ENCODE results near the gene WDR7. TPM values are rescaled to one million over a fixed set of nuclear protein-coding genes. Genes with fewer than 3 reads are reported as not detected.

Gene WDR7
- total and polyA plus RNA-seq, 2 of the 4 experiments (the other 2 are of a cell fraction) = 3.7 to 23.3 TPM

GRCh38 chr18:56899660-56900059 is 248.5 kb downstream of the WDR7 start:
- Histone ChIP-seq H3K9me1 (ENCODE audit: insufficient read depth, low read length) (no peaks in the 10 kb centered on the region), H2BK5ac (ENCODE audit: low read depth, low read length, poor library complexity, severe bottlenecking) (no peak overlapping the region), H3K9me3 (ENCODE audit: control insufficient read depth, insufficient read depth, low read length) (no peaks in the 10 kb centered on the region), H2BK20ac (ENCODE audit: low read depth, low read length) (no peak overlapping the region), H3K14ac (replicated peaks; ENCODE audit: low read depth, low read length) (no peak overlapping the region), H3K56ac (ENCODE audit: extremely low read depth, insufficient read depth, low read length) (no peak overlapping the region), H3K27ac (ENCODE audit: insufficient read depth, low read length) (no peak overlapping the region), H3K79me1 (ENCODE audit: low read depth in 1 of 2, low read length in 2 of 2) (no peaks in the 10 kb centered on the region), H4K5ac (ENCODE audit: low read depth, low read length) (no peak overlapping the region), H4K20me1 (ENCODE audit: insufficient read depth, low read length) (no peaks in the 10 kb centered on the region), H3K4ac (ENCODE audit: low read depth, low read length) (no peak overlapping the region), H2AK9ac (replicated peaks; ENCODE audit: low read depth, low read length, poor library complexity) (no peak overlapping the region), H3K9ac (ENCODE audit: low read depth, low read length) (no peak overlapping the region), H4K8ac (ENCODE audit: low read depth in 2 of 2, low read length in 2 of 2) (no peak overlapping the region), H4K91ac (ENCODE audit: insufficient read depth, low read depth, low read length) (no peak overlapping the region), H3K36me3 (ENCODE audit: control insufficient read depth, insufficient read depth, low read length) (no peaks in the 10 kb centered on the region), H3K23ac (ENCODE audit: low read depth, low read length) (no peak overlapping the region), H2BK120ac (ENCODE audit: low read depth, low read length) (no peak overlapping the region), H2AK5ac (ENCODE audit: low read depth, low read length) (no peak overlapping the region), H3K4me1 (ENCODE audit: control insufficient read depth, insufficient read depth, low read length) (no peaks in the 10 kb centered on the region), H2BK15ac (ENCODE audit: low read depth, low read length) (no peak overlapping the region), H3K4me3 (ENCODE audit: insufficient read depth, low read depth, low read length) (no peak overlapping the region), H2AFZ (replicated peaks; ENCODE audit: low read length, poor library complexity) (no peak overlapping the region), H3K27me3 (ENCODE audit: control insufficient read depth, insufficient read depth, low read length) (no peaks in the 10 kb centered on the region), H3K18ac (ENCODE audit: low read depth, low read length) (no peak overlapping the region), H3K4me2 (ENCODE audit: low read depth, low read length) (no peak overlapping the region)
- TF ChIP-seq MAFK (IDR thresholded peaks at IDR 0.05; ENCODE audit: low read depth, low read length) (peak; percentile 63), MXI1 (IDR thresholded peaks at IDR 0.05; ENCODE audit: borderline replicate concordance, low read depth, low read length) (no peak)
- no TSS peak for BruUV-seq (replicated peaks)
- no peak for ATAC-seq (ENCODE audit: low read depth)
- WGBS, 2 experiments (ENCODE audit: extremely low coverage in 2 of 2, insufficient read length in 1 of 2) = no CpG with 5 or more reads among the region's 1 CpG
- DNase-seq = no peak
- ChIA-PET POLR2A (ENCODE audit: unreplicated experiment) (no interaction called here), CTCF (no interaction called here)
- in situ Hi-C loops (cut with MboI; ENCODE audit: low sequenced_read_pairs) = no loop called here
- dilution Hi-C loops (cut with HindIII; ENCODE audit: low sequenced_read_pairs, unreplicated experiment) = no loop called here
- intact Hi-C loops (cut with micrococcal nuclease) = no loop called here
